Memory B cell (primary cell): ENCODE results near the gene TMEM121.
A peak's percentile ranks its signal among the peaks of the same experiment; 100 is the strongest.
"Not testable (repeated sequence)": the region's sequence is repeated elsewhere in the genome, so short reads cannot be mapped to it uniquely, and the experiment has no call there.

Experiments used
- ATAC-seq: fragments of 150-1000 bp; cut with Tn5 transposase; 2 replicates; pipeline ENCODE4 v1.10.0; 2021; ENCODE audit warnings: low read depth, mild to moderate bottlenecking, moderate library complexity
- DNase-seq, 2 donors: peaks; one replicate each; pipeline ENCODE4 v3.0.0; 2022; ENCODE audit warnings: low spot score in 2 of 2
- H3K27ac Mint-ChIP-seq: one replicate; pipeline ENCODE4 v1.8.0; 2022; ENCODE audit warnings: mild to moderate bottlenecking, moderate library complexity, mixed read lengths
- H3K27me3 Mint-ChIP-seq: one replicate; pipeline ENCODE4 v1.8.0; 2022; ENCODE audit warnings: mixed read lengths
- H3K36me3 Mint-ChIP-seq: one replicate; pipeline ENCODE4 v1.8.0; 2022; ENCODE audit warnings: mild to moderate bottlenecking, mixed read lengths
- H3K4me1 Mint-ChIP-seq: one replicate; pipeline ENCODE4 v1.8.0; 2022; ENCODE audit warnings: mixed read lengths
- H3K4me3 Mint-ChIP-seq: one replicate; pipeline ENCODE4 v1.8.0; 2022; ENCODE audit warnings: mild to moderate bottlenecking, moderate library complexity, mixed read lengths
- H3K9me3 Mint-ChIP-seq: one replicate; pipeline ENCODE4 v1.8.0; 2022; ENCODE audit warnings: mixed read lengths

Gene TMEM121

GRCh38 chr14:105533391-105533790, 7.0 kb downstream of the TMEM121 start:
- peaks cover 39% of the 10 kb centered on the region for H3K4me1 Mint-ChIP-seq
- H3K4me3 Mint-ChIP-seq, result no peak overlapping the region
- no peaks in the 10 kb centered on the region for H3K36me3 Mint-ChIP-seq
- peaks cover 3% of the 10 kb centered on the region for H3K27me3 Mint-ChIP-seq
- no peak for ATAC-seq
- no peak overlapping the region for H3K27ac Mint-ChIP-seq
- DNase-seq, result no peak
- no peaks in the 10 kb centered on the region for H3K9me3 Mint-ChIP-seq

- Mint-ChIP-seq H3K9me3 (no peaks in the 10 kb centered on the region), H3K4me3 (no peak overlapping the region), H3K27me3 (peaks cover 5% of the 10 kb centered on the region), H3K27ac (no peak overlapping the region), H3K36me3 (no peaks in the 10 kb centered on the region), H3K4me1 (peaks cover 38% of the 10 kb centered on the region)
- DNase-seq, result no peak
- ATAC-seq, result no peak
Observed at GRCh38 chr14:105533811-105534498, 7.6 kb downstream of the TMEM121 start.

- peaks cover 5% of the 10 kb centered on the region for H3K27me3 Mint-ChIP-seq
Observed at GRCh38 chr14:105534586-105534985, 8.2 kb downstream of the TMEM121 start.

GRCh38 chr14:105536051-105536450, 9.7 kb downstream of the TMEM121 start:
- ATAC-seq (no peak), DNase-seq (no peak)
- Mint-ChIP-seq H3K4me1 (peaks cover 26% of the 10 kb centered on the region), H3K36me3 (no peaks in the 10 kb centered on the region), H3K4me3 (no peak overlapping the region), H3K27me3 (peaks cover 5% of the 10 kb centered on the region), H3K9me3 (no peaks in the 10 kb centered on the region), H3K27ac (no peak overlapping the region)

More at GRCh38 chr14:105534586-105534985, 8.2 kb downstream of the TMEM121 start:
- Mint-ChIP-seq H3K27ac (no peak overlapping the region), H3K36me3 (no peaks in the 10 kb centered on the region), H3K9me3 (no peaks in the 10 kb centered on the region), H3K4me1 (peaks cover 36% of the 10 kb centered on the region), H3K4me3 (no peak overlapping the region)
- ATAC-seq, result no peak
- no peak for DNase-seq

- Mint-ChIP-seq H3K4me3 (no peak overlapping the region), H3K9me3 (no peaks in the 10 kb centered on the region), H3K36me3 (peaks cover 2% of the 10 kb centered on the region), H3K4me1 (peaks cover 18% of the 10 kb centered on the region), H3K27ac (no peak overlapping the region), H3K27me3 (peaks cover 8% of the 10 kb centered on the region)
- DNase-seq, result no peak
- ATAC-seq, result no peak
Observed at GRCh38 chr14:105536691-105537579, 10.6 kb downstream of the TMEM121 start.

GRCh38 chr14:105537580-105538474, 11.4 kb downstream of the TMEM121 start:
- H3K36me3 Mint-ChIP-seq, result peaks cover 2% of the 10 kb centered on the region
- peaks cover 3% of the 10 kb centered on the region for H3K9me3 Mint-ChIP-seq
- H3K4me3 Mint-ChIP-seq, result no peak overlapping the region
- ATAC-seq (peak; percentile 81), DNase-seq (peak; percentile 78 to 94)
- H3K27ac Mint-ChIP-seq, result no peak overlapping the region
- H3K4me1 Mint-ChIP-seq, result peaks cover 10% of the 10 kb centered on the region
- H3K27me3 Mint-ChIP-seq, result peaks cover 8% of the 10 kb centered on the region

- no peak for DNase-seq
- Mint-ChIP-seq H3K27ac (no peak overlapping the region), H3K4me1 (peaks cover 7% of the 10 kb centered on the region), H3K36me3 (peaks cover 2% of the 10 kb centered on the region), H3K4me3 (no peak overlapping the region), H3K27me3 (peaks cover 8% of the 10 kb centered on the region), H3K9me3 (peaks cover 7% of the 10 kb centered on the region)
- ATAC-seq, result no peak
Observed at GRCh38 chr14:105538481-105539049, 12.2 kb downstream of the TMEM121 start.

- H3K4me3 Mint-ChIP-seq, result no peak overlapping the region
- peaks cover 4% of the 10 kb centered on the region for H3K4me1 Mint-ChIP-seq
- H3K27me3 Mint-ChIP-seq, result peaks cover 8% of the 10 kb centered on the region
- DNase-seq, result no peak
- H3K27ac Mint-ChIP-seq, result no peak overlapping the region
- H3K36me3 Mint-ChIP-seq, result peaks cover 2% of the 10 kb centered on the region
- peaks cover 7% of the 10 kb centered on the region for H3K9me3 Mint-ChIP-seq
- ATAC-seq, result no peak
Observed at GRCh38 chr14:105540811-105541210, 14.4 kb downstream of the TMEM121 start.

- ATAC-seq (no peak), DNase-seq (no peak)
- Mint-ChIP-seq H3K27me3 (peaks cover 8% of the 10 kb centered on the region), H3K36me3 (peaks cover 2% of the 10 kb centered on the region), H3K9me3 (peaks cover 7% of the 10 kb centered on the region), H3K4me3 (no peak overlapping the region), H3K27ac (no peak overlapping the region), H3K4me1 (peaks cover 4% of the 10 kb centered on the region)
Observed at GRCh38 chr14:105541218-105541875, 15.0 kb downstream of the TMEM121 start.

- not testable (repeated sequence) for H3K27me3 Mint-ChIP-seq, H3K27ac Mint-ChIP-seq, H3K4me1 Mint-ChIP-seq, H3K9me3 Mint-ChIP-seq, H3K4me3 Mint-ChIP-seq, DNase-seq, H3K36me3 Mint-ChIP-seq, ATAC-seq
Observed at GRCh38 chr14:105545676-105546075, 19.3 kb downstream of the TMEM121 start.

- H3K36me3 Mint-ChIP-seq, H3K4me3 Mint-ChIP-seq, DNase-seq, H3K27me3 Mint-ChIP-seq, H3K4me1 Mint-ChIP-seq, H3K27ac Mint-ChIP-seq, ATAC-seq, H3K9me3 Mint-ChIP-seq: not testable (repeated sequence)
Observed at GRCh38 chr14:105546410-105546809, 20.0 kb downstream of the TMEM121 start.

- not testable (repeated sequence) for H3K36me3 Mint-ChIP-seq, DNase-seq, ATAC-seq, H3K27ac Mint-ChIP-seq, H3K4me3 Mint-ChIP-seq, H3K27me3 Mint-ChIP-seq, H3K4me1 Mint-ChIP-seq, H3K9me3 Mint-ChIP-seq
Observed at GRCh38 chr14:105547072-105547471, 20.7 kb downstream of the TMEM121 start.

GRCh38 chr14:105547741-105548169, 21.4 kb downstream of the TMEM121 start:
- DNase-seq (no peak), ATAC-seq (no peak)
- no peak overlapping the region for H3K27ac Mint-ChIP-seq
- H3K4me1 Mint-ChIP-seq, result no peaks in the 10 kb centered on the region
- H3K9me3 Mint-ChIP-seq, result peaks cover 5% of the 10 kb centered on the region
- no peaks in the 10 kb centered on the region for H3K27me3 Mint-ChIP-seq
- H3K36me3 Mint-ChIP-seq, result no peaks in the 10 kb centered on the region
- no peak overlapping the region for H3K4me3 Mint-ChIP-seq
